ENCODE results near the gene LCN6.

The LCN6 gene

DNA sequence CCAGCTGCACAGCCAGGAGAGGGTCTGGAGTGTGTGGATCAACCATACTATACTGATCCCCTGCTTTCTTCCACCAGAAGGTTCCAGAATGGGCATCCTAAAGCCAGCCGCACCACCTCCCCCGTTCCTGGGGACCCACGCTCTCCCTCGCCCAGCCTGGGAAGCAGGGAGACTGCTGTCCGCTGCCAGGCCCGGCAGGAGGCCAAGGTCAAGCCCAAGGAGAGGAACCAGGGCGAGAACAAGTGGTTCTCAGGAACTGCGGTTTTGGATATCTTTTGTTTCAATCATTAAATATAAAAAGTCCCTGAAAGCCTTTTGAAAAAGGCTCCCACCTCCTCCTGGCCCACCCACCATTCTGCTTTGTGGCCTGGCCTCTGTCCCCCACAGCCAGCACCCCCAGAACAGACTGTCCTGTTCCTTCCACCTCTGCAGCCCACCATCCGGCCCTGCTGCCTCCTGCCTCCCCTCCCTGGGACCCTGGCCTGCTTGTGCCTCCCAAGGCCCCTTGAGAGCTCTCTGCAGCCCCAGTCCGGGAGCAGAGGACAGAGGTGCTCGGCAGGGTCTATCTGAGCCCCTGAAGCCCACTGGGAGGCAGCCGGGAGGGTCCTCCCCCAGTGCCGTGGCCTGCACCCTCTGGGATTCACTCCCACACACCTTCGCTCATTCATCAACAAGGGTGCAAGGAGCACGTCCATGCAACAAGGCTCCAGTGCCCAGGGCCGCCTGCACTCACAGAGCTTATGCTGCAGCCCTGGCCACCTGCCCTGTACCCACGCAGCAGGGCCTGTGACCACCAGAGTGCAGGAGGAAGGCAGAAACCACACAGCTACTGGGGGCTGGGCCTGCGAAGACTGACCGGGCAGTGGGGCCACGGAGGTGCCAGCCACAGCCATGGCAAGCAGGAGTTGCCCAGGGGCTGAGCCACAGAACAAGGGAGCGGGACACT lies 614 bp upstream of the LCN6 start:
- ATAC-seq (replicated peaks) (peak; percentile 34 to 58), DNase-seq (no peak)
- Mint-ChIP-seq H3K4me1 (peaks cover 34 to 48% of the 10 kb centered on the region in 2 donors), H3K9me3 (peaks cover 4 to 21% of the 10 kb centered on the region in 2 donors), H3K36me3 (peaks cover 2 to 16% of the 10 kb centered on the region in 2 donors), H3K27me3 (no peaks in the 10 kb centered on the region), H3K27ac (peak overlapping the region; percentile 85), H3K4me3 (peak overlapping the region; percentile 22 to 31)

DNA sequence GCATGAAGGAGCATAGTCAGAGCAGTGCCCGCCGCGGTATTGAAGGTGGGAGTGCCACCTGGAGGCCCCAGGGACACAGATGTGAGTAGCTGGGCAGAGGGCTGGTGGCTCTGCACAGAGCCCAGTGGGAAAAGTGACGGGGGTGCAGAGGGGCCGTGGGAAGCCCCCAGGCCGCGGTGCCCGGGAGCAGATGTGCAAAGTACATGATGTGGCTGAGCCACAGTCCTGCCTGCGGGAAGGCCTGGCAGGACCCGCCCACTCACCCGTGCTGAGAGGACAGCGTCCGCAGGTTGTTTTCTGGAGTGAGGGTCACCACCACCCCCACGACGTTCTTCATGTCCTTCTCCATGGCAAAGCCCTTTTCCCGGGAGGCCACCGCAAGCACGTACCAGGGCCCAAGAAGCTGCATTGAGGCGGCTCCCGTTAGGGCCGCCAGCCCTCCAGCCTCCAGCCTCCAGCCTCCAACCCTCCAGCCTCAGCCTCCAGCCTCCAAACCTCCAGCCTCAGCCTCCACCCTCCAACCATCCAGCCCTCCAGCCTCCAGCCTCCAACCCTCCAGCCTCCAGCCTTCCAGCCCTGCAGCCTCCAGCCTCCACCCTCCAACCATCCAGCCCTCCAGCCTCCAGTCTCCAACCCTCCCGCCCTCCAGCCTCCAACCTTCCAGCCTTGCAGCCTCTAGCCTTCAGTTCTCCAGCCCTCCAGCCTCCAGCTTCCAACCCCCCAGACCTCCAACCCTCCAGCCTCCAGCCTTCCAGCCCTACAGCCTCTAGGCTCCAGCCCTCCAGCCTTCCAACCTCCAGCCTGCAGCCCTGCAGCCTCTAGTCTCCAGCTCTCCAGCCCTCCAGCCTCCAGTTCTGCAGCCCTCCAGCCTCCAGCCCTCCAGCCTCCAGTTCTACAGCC lies 914 bp downstream of the LCN6 start:
- H3K27ac Mint-ChIP-seq = peak overlapping the region; percentile 81
- no peak overlapping the region for H3K4me3 Mint-ChIP-seq
- peaks cover 1 to 17% of the 10 kb centered on the region in 2 donors for H3K9me3 Mint-ChIP-seq
- H3K4me1 Mint-ChIP-seq = peaks cover 46 to 63% of the 10 kb centered on the region in 2 donors
- H3K27me3 Mint-ChIP-seq = no peaks in the 10 kb centered on the region
- peaks cover 0 to 9% of the 10 kb centered on the region in 2 donors for H3K36me3 Mint-ChIP-seq
- ATAC-seq (replicated peaks) (no peak), DNase-seq (no peak)

DNA sequence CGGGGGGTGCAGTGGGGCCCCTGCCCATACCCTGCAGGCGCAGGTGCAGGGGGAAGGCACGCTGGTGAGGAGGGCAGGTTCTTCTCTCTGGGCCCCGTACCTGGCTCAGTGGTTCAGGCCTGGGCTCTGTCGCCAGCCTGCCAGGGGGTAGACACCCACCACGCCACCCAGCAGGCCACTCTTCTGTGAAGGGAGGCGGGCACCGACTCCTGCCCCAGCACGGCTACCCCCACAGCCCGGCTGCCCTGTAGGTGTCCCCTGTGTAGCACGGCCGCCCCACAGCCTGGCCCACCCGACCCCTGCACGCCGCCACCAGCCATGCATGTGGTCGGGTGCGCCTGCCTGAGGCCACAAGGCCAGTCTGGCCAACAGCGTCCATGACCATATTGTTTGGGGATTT lies 1.7 kb downstream of the LCN6 start:
- Mint-ChIP-seq H3K27me3 (no peaks in the 10 kb centered on the region), H3K4me3 (no peak overlapping the region), H3K27ac (no peak overlapping the region), H3K9me3 (peaks cover 0 to 9% of the 10 kb centered on the region in 2 donors), H3K36me3 (peaks cover 0 to 4% of the 10 kb centered on the region in 2 donors), H3K4me1 (peaks cover 51 to 71% of the 10 kb centered on the region in 2 donors)
- DNase-seq (no peak), ATAC-seq (replicated peaks) (no peak)

DNA sequence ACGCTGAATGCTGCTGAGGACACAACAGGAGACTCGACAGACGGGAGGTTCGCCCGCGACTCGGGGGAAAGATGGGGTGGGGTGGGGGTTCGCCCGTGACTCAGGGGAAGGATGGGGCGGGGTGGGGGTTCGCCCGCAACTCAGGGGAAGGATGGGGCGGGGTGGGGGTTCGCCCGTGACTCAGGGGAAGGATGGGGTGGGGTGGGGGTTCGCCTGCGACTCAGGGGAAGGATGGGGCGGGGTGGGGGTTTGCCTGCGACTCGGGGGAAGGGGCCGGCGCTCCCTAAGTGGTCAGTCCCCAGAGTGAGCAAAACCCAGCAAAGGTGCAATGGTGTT lies 2.2 kb downstream of the LCN6 start:
- H3K4me1 Mint-ChIP-seq = peaks cover 55 to 75% of the 10 kb centered on the region in 2 donors
- H3K27ac Mint-ChIP-seq = no peak overlapping the region
- no peak overlapping the region for H3K4me3 Mint-ChIP-seq
- peaks cover 0 to 4% of the 10 kb centered on the region in 2 donors for H3K36me3 Mint-ChIP-seq
- ATAC-seq (replicated peaks) = no peak
- DNase-seq = no peak
- H3K27me3 Mint-ChIP-seq = no peaks in the 10 kb centered on the region
- peaks cover 0 to 7% of the 10 kb centered on the region in 2 donors for H3K9me3 Mint-ChIP-seq

DNA sequence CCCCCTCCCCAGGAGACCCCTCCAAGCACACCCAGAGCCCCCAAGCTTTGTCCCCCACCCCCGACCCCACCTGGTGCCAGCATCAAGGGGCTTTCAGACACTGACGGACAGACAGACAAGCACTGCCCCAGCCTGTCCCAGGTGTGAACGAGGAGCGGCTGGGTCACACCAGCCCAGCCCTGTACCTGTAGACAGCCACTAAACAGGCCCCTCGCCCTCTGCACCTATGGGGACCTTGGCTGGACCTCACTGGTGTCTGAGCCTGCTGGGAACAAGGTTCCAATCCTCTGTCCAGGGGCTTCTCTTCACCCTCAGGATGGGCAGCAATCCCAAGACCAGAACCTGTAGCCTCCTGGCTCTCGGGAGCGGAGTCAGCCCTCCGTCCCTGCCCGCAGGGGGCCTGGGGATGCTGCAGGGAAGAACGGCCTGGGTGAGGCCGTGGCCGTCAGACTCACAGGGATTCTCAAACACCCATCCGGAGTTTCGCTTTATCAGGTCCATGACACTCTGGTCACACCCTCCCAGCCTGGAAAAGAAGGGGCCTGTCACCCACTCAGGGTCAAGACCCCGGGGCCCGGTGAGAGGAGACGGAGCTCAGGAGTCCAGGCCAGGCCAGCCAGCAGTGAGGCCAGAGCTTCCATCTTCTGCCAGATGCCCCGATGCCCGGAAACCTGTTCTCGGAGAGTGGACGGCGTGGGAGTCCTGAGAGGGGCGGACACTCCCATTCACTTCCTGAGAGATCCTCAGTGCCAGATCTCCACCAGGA lies 2.8 kb downstream of the LCN6 start:
- Mint-ChIP-seq H3K27ac (no peak overlapping the region), H3K4me3 (no peak overlapping the region), H3K9me3 (peaks cover 0 to 1% of the 10 kb centered on the region in 2 donors), H3K27me3 (no peaks in the 10 kb centered on the region), H3K36me3 (peaks cover 0 to 2% of the 10 kb centered on the region in 2 donors), H3K4me1 (peaks cover 55 to 75% of the 10 kb centered on the region in 2 donors)
- DNase-seq (no peak), ATAC-seq (replicated peaks) (no peak)

DNA sequence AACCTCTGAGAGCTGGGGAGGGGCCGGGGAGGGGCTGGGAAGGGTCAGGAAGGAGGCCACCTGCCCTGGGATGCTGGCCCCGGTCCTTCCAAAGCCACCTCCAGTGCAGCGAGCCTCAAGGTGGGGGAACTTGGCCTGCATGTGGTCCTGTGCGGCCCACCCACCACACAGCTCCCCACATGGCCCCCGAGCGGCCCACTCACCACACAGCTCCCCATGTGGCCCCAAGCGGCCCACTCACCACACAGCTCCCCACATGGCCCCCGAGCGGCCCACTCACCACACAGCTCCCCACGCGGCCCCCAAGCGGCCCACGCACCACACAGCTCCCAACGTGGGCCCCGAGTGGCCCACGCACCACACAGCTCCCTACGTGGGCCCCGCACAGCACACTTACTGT lies 3.6 kb downstream of the LCN6 start:
- DNase-seq (no peak), ATAC-seq (replicated peaks) (no peak)
- Mint-ChIP-seq H3K36me3 (peaks cover 0 to 1% of the 10 kb centered on the region in 2 donors), H3K4me1 (peaks cover 56 to 72% of the 10 kb centered on the region in 2 donors), H3K9me3 (no peaks in the 10 kb centered on the region), H3K27ac (peak overlapping the region; percentile 54), H3K27me3 (no peaks in the 10 kb centered on the region), H3K4me3 (no peak overlapping the region)

DNA sequence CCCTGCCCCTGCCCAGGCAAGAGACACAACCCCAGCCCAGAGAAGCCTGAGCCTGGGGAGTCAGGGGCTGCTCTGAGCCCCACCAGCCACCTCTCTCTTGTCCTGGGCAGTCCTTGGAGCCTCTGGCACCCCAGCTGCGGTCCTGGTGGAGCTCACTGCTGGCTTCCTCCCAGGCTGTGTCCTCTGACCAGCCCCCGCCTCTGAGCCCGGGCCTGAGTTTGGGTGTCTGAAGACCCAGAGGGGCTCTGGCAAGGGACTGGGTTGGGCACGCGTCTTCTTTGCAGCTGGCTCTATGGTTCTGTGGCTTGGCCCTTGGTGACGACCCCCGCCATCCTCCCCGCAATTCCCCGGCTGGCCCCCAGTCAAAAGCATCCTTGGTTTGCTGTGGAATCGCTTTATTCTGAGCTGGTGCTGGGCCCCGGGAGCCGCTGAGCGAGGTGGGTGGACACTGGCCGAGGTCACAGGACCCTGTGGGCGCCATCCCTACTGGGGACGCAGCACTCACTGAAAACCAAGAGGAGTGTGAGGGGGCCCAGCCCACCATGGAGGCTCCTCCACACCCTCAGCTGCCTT lies 4.6 kb downstream of the LCN6 start:
- Mint-ChIP-seq H3K4me1 (peaks cover 49 to 70% of the 10 kb centered on the region in 2 donors), H3K9me3 (no peaks in the 10 kb centered on the region), H3K4me3 (peak overlapping the region in 1 of 2 donors; percentile 14), H3K27me3 (no peaks in the 10 kb centered on the region), H3K27ac (peak overlapping the region; percentile 10), H3K36me3 (peaks cover 6 to 7% of the 10 kb centered on the region in 2 donors)
- DNase-seq (no peak), ATAC-seq (replicated peaks) (no peak)

DNA sequence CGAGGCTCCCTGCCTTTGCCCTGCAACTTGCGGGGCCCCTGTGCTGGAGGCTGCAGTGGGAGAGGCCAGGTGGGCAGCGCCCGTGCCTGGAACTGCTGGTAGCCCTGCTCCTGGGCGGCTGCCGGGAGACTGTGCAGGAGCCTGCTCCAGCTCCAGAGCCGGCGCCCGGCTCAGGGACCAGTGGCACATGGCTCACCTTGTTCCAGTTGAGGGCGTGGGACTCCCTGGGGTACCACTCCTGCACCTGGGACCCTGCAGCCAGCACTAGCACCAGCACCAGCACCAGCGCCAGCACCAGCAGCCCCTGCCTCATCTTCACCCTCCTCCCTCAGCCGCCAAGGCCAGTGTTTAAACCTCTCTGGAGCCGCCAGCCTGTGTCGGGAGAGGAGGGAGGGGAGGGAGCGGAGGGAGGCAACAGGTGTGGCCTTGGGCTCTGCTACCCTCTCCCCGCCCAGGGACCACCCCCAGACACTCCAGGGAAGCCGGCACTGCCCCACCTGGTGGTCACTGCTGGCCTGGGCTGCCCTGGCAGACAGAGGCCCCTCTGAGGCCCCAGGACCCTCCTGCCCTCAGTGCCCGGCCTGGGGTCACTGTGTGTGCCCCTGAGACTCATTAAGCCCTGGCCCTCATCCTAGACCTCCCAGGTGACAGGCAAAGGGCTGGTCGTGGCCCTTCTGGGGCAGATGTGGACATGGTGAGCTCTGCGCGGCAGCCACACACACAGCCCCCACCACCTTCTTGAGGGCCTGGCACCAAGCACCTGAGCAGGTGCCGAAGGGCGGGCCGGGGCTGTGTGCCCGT lies 5.5 kb downstream of the LCN6 start, which contains the start of gene LCN10:
LCN10 (minus strand) TSS at position 350 of the 801 bp plus-strand sequence; CDS start at position 313, 37 bp downstream.
- no peak for DNase-seq
- peak; percentile 6 to 18 for ATAC-seq (replicated peaks)
- peak within 1 kb of the TSS; percentile 93 for H3K27ac Mint-ChIP-seq
- H3K9me3 Mint-ChIP-seq = no peaks in the 10 kb centered on the region
- peaks cover 46 to 67% of the 10 kb centered on the region in 2 donors for H3K4me1 Mint-ChIP-seq
- H3K36me3 Mint-ChIP-seq = peaks cover 11 to 15% of the 10 kb centered on the region in 2 donors
- peak within 1 kb of the TSS; percentile 81 to 85 for H3K4me3 Mint-ChIP-seq
- H3K27me3 Mint-ChIP-seq = no peaks in the 10 kb centered on the region

DNA sequence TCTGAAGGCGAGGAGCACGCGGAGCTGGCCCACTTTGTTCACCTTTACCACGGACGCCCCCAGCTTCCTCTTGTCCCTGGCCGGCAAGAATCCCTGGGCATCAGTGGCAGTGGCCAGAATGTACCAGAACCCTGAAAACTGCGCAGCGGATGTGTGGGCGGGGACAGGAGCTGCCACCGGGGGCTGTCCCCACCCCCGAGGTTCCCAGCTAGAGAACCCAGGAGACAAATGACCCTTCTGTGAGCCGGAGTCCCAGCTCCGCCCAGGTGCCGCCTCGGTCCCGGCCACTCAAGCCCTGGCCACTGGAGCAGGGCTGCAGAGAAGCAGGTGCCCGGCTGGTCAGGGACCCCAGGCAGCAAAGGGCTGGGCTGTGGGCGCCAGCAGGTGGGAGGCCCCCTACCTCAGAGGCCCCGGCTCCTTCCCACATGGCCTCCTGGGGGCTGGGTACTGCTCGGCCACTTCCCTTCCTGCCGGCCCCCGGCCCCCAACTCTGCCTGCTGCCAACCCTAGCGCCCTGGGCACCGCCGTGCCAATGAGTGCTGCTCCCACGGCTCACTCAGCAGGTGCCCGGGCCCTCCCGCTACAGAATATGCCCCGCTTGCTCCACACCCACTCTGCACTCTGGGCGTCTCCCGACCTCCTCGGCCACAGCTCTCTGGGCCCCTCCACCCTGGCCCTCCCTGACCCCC lies 6.3 kb downstream of the LCN6 start:
- DNase-seq = peak; percentile 74

DNA sequence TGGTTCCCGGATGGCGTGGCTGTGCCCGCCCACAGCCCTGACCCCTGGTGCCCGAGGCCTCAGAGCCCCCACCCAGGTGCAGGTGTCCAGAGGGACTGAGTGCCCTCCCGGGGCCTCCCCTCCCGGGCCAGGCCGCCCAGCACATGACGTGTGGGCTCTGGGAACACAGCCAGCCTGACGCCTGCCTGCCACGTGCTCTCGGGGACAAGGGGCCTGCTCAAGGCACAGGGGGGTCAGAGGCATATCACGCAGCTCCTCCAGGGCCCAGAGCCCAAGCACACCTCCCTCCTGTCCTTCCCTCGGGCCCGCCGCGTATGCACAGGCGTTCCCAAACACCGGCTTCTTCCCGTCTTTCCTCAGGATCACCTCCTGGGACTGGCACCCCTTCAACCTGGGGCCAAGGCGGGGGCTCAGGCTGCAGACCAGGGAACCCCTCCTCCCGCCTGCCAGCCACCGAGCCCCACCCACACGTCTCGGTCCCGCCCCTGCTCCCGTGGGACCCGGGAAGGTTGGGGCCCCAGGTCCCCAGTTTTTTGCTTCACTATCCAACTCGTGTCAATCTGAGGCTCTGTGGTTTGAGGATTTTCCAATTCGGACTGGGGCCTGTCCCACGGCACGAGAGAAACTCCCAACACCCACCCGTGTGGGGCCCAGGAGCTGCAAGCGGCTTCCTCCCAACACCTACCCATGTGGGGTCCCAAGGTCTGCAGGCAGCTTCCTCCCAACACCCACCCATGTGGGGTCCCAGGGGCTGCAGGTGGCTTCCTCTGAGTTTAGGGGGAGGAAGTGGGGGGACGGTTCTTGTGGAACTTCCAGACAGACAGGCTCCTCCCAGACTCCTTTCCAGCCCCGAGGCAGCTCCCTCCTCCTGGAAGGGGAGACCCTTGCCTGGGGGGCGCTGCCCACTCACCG lies 7.1 kb downstream of the LCN6 start:
- Mint-ChIP-seq H3K36me3 (peaks cover 11 to 15% of the 10 kb centered on the region in 2 donors), H3K4me3 (peak overlapping the region; percentile 81 to 85), H3K27ac (peak overlapping the region; percentile 93), H3K9me3 (no peaks in the 10 kb centered on the region), H3K27me3 (no peaks in the 10 kb centered on the region), H3K4me1 (peaks cover 42 to 57% of the 10 kb centered on the region in 2 donors)
- ATAC-seq (replicated peaks) (peak; percentile 35 to 38), DNase-seq (no peak)

More for the DNA sequence above, 6.3 kb downstream of the LCN6 start:
- Mint-ChIP-seq H3K36me3 (peaks cover 11 to 15% of the 10 kb centered on the region in 2 donors), H3K9me3 (no peaks in the 10 kb centered on the region), H3K4me1 (peaks cover 45 to 61% of the 10 kb centered on the region in 2 donors), H3K27ac (peak overlapping the region; percentile 93), H3K4me3 (peak overlapping the region; percentile 81 to 85), H3K27me3 (no peaks in the 10 kb centered on the region)
- ATAC-seq (replicated peaks) = peak; percentile 67 to 69

DNA sequence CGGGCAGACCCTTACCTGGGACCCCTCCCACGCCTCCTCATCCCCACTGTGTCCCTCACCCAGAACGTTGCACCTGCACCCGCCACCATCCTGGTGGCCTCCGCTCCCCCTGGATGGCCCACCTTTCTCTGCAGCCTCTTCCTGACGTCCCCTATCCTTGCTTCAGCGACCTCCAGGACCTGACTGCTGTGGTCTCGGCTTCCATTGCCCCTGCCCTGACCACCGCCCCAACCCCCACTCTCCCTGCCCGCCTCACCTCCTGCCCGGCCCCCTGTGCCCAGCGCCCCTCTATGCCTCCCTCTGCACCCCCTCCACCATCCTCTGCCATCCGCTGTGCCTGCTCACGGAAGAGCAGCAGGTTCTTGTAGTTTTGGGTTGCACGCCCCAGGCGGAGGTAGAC lies 7.8 kb downstream of the LCN6 start:
- Mint-ChIP-seq H3K9me3 (no peaks in the 10 kb centered on the region), H3K36me3 (peaks cover 11 to 15% of the 10 kb centered on the region in 2 donors), H3K27ac (peak overlapping the region; percentile 56), H3K4me1 (peaks cover 42 to 57% of the 10 kb centered on the region in 2 donors), H3K27me3 (no peaks in the 10 kb centered on the region), H3K4me3 (peak overlapping the region; percentile 46 to 81)
- ATAC-seq (replicated peaks) (no peak), DNase-seq (no peak)
